Fibroblast of lung (primary cell): ENCODE measurements around the gene B3GALT5. TPM values are rescaled to one million over a fixed set of nuclear protein-coding genes. Genes with fewer than 3 reads are reported as not detected.
A peak's percentile ranks its signal among the peaks of the same experiment; 100 is the strongest.

Source experiments
- DNase-seq, 2 donors: peaks; one replicate each; pipeline versions ENCODE4 v3.0.0 to v3.0.0-alpha.2; 2010; ENCODE audit warnings: low read depth in 2 of 2
- H2AFZ ChIP-seq: 2 replicates; pipeline ENCODE4 v1.5.1; 2012; ENCODE audit warnings: low read length, control low read depth, inconsistent platforms
- H3K27ac ChIP-seq: 2 replicates; pipeline ENCODE4 v1.5.1; 2011; ENCODE audit warnings: low read length, control low read depth; ENCODE audit not compliant: insufficient read depth
- H3K27me3 ChIP-seq: 2 replicates; pipeline ENCODE4 v1.5.1; 2011; ENCODE audit warnings: mild to moderate bottlenecking, low read length; ENCODE audit not compliant: control insufficient read depth, insufficient read depth
- H3K36me3 ChIP-seq: 2 replicates; pipeline ENCODE4 v1.5.1; 2011; ENCODE audit warnings: low read length; ENCODE audit not compliant: control insufficient read depth, insufficient read depth
- H3K4me1 ChIP-seq: 2 replicates; pipeline ENCODE4 v1.5.1; 2011; ENCODE audit warnings: low read length; ENCODE audit not compliant: control insufficient read depth, insufficient read depth; ENCODE audit errors: extremely low read depth
- H3K4me2 ChIP-seq: 2 replicates; pipeline ENCODE4 v1.5.1; 2011; ENCODE audit warnings: low read length, control low read depth; ENCODE audit not compliant: insufficient read depth; ENCODE audit errors: extremely low read depth
- H3K4me3 ChIP-seq, 4 experiments: fragments of 200-600 bp in 1 of 4; sonication (generic) in 1 of 4; replicated peaks in 1 of 4; 2 replicates each; pipeline ENCODE4 v1.5.1; 2011 to 2016; ENCODE audit warnings: low read length in 4 of 4, low read depth in 3 of 4, mild to moderate bottlenecking in 3 of 4, control low read depth in 2 of 4, inconsistent platforms in 1 of 4, mixed read lengths in 1 of 4; ENCODE audit not compliant: insufficient read depth in 1 of 4; ENCODE audit errors: control extremely low read depth in 1 of 4
- H3K79me2 ChIP-seq: 2 replicates; pipeline ENCODE4 v1.5.1; 2012; ENCODE audit warnings: mild to moderate bottlenecking, low read length, inconsistent platforms; ENCODE audit not compliant: control insufficient read depth, insufficient read depth
- H3K9ac ChIP-seq: 2 replicates; pipeline ENCODE4 v1.5.1; 2011; ENCODE audit warnings: mild to moderate bottlenecking, low read length, control low read depth; ENCODE audit not compliant: insufficient read depth
- H3K9me3 ChIP-seq: 2 replicates; pipeline ENCODE4 v1.5.1; 2012; ENCODE audit warnings: low read depth, low read length; ENCODE audit not compliant: control insufficient read depth, insufficient read depth
- H4K20me1 ChIP-seq: 2 replicates; pipeline ENCODE4 v1.5.1; 2011; ENCODE audit warnings: low read length; ENCODE audit not compliant: control insufficient read depth, insufficient read depth; ENCODE audit errors: extremely low read depth
- EZH2 ChIP-seq: IDR thresholded peaks from 2 replicates; pipeline ENCODE4 v1.5.1; 2012; ENCODE audit warnings: low read length, control low read depth, mild to moderate bottlenecking; ENCODE audit errors: missing control alignments
- polyA plus RNA-seq, 2 donors: library from polyadenylated mRNA; depleted of rRNA in 1 of 2; stranded (reverse) in 1 of 2; unstranded in 1 of 2; fragments of >200 nt; gene quantifications; 2 replicates each; pipeline ENCODE4 v1.2.1, GENCODE V29; 2011 to 2012; ENCODE audit warnings: missing spikeins in 1 of 2
- total RNA-seq: library from RNA; depleted of rRNA; stranded (reverse); fragments of >200 nt; gene quantifications from 2 replicates; pipeline ENCODE4 v1.2.1, GENCODE V29; 2014
- TF ChIP-seq, protein P1 (sequence below), 2 donors: IDR thresholded peaks in 1 of 2; conservative IDR thresholded peaks in 1 of 2; 1 replicate in 1 of 2; 2 replicates in 1 of 2; pipeline ENCODE4 v1.5.1; 2011 to 2012; ENCODE audit warnings: low read length in 2 of 2, control low read depth in 1 of 2, inconsistent platforms in 1 of 2, low read depth in 1 of 2, mild to moderate bottlenecking in 1 of 2

B3GALT5 gene
- total and polyA plus RNA-seq, 2 donors (not counting 1 experiment from before 2014, with no cell fraction given) = under 0.01 TPM

DNA sequence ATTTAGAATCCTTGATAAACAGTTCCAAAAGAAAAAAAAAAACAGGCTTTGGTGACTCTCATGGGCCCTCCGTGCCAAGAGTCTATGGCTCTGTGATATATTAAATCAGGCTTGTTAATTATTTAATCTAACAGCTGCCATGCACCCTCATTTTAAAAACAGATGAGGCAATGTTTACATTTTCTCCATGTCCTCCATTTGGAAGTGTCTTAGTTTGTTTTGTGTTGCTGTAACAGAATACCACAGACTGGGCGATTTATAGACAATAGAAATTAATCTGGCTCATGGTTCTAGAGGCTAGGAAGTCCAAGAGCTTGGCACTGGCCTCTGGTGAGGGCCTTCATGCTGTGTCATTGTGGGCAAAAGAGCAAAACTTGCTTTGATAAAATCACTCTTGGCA lies 58.0 kb downstream of the B3GALT5 start:
- Histone ChIP-seq H3K4me2 (no peak overlapping the region), H3K9ac (no peak overlapping the region), H3K4me1 (no peaks in the 10 kb centered on the region), H3K79me2 (no peaks in the 10 kb centered on the region), H3K27ac (no peak overlapping the region), H2AFZ (no peak overlapping the region), H4K20me1 (no peaks in the 10 kb centered on the region), H3K36me3 (no peaks in the 10 kb centered on the region), H3K9me3 (no peaks in the 10 kb centered on the region), H3K4me3 (no peak overlapping the region), H3K27me3 (no peaks in the 10 kb centered on the region)
- TF ChIP-seq EZH2 = no peak
- TF ChIP-seq, protein P1, sequence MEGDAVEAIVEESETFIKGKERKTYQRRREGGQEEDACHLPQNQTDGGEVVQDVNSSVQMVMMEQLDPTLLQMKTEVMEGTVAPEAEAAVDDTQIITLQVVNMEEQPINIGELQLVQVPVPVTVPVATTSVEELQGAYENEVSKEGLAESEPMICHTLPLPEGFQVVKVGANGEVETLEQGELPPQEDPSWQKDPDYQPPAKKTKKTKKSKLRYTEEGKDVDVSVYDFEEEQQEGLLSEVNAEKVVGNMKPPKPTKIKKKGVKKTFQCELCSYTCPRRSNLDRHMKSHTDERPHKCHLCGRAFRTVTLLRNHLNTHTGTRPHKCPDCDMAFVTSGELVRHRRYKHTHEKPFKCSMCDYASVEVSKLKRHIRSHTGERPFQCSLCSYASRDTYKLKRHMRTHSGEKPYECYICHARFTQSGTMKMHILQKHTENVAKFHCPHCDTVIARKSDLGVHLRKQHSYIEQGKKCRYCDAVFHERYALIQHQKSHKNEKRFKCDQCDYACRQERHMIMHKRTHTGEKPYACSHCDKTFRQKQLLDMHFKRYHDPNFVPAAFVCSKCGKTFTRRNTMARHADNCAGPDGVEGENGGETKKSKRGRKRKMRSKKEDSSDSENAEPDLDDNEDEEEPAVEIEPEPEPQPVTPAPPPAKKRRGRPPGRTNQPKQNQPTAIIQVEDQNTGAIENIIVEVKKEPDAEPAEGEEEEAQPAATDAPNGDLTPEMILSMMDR (conservative IDR thresholded peaks at IDR 0.05 in 1 of 2, IDR thresholded peaks at IDR 0.05 in 1 of 2; ENCODE audit: low read depth in 1 of 2, low read length in 2 of 2) = no peak
- peak in 1 of 2 donors; percentile 21 for DNase-seq

DNA sequence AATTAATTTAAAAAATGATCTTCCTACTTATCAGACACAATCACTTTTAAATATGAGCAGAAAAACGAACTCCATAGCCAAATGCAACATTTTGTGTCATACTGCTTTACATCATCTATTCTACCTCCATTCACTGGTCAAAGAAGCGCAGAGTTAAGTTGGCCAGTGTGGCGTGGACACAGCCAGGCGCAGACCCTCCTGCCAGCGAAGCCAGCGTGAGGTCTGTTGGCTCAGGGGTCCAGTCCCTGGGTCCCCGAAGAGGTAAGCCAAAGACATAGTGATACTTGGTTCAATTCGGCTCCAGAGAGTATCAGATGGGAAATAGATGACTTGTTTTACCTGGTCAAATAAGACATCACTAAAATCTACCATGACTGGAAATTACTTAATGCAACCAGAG lies 59.2 kb downstream of the B3GALT5 start:
- H2AFZ ChIP-seq = no peak overlapping the region
- DNase-seq = no peak
- no peaks in the 10 kb centered on the region for H3K27me3 ChIP-seq
- no peaks in the 10 kb centered on the region for H4K20me1 ChIP-seq
- no peaks in the 10 kb centered on the region for H3K4me1 ChIP-seq
- H3K9ac ChIP-seq = no peak overlapping the region
- TF ChIP-seq, protein P1 (conservative IDR thresholded peaks at IDR 0.05 in 1 of 2, IDR thresholded peaks at IDR 0.05 in 1 of 2; ENCODE audit: low read depth in 1 of 2, low read length in 2 of 2) = no peak
- TF ChIP-seq EZH2 = no peak
- no peak overlapping the region for H3K4me3 ChIP-seq
- no peaks in the 10 kb centered on the region for H3K36me3 ChIP-seq
- no peak overlapping the region for H3K27ac ChIP-seq
- no peak overlapping the region for H3K4me2 ChIP-seq
- no peaks in the 10 kb centered on the region for H3K9me3 ChIP-seq
- H3K79me2 ChIP-seq = no peaks in the 10 kb centered on the region

DNA sequence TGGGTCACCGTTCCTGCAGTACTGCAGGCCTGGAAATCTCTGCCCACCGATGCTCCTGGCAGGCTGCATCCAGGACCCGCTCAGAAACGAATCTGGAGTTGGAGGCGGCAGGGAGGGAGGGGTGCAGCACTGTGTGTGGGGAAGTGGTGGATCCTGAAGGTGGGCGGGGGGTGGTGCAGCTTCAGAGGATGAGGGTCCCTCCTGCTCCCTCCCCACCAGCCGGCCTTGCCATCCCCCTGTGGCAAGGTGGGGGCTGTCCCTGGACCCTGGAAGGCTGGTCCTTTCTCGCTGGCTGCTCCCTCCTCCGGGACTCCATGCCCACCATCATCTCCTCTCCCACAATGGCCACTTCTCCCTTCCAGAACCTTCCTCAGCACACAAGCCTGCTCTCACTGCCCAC lies 60.4 kb downstream of the B3GALT5 start:
- no peak overlapping the region for H3K27ac ChIP-seq
- H4K20me1 ChIP-seq = no peaks in the 10 kb centered on the region
- H3K4me3 ChIP-seq = no peak overlapping the region
- no peaks in the 10 kb centered on the region for H3K36me3 ChIP-seq
- H2AFZ ChIP-seq = no peak overlapping the region
- no peaks in the 10 kb centered on the region for H3K79me2 ChIP-seq
- no peak for DNase-seq
- H3K27me3 ChIP-seq = no peaks in the 10 kb centered on the region
- TF ChIP-seq, protein P1 (conservative IDR thresholded peaks at IDR 0.05 in 1 of 2, IDR thresholded peaks at IDR 0.05 in 1 of 2; ENCODE audit: low read depth in 1 of 2, low read length in 2 of 2) = no peak
- no peak for TF ChIP-seq EZH2
- no peak overlapping the region for H3K4me2 ChIP-seq
- H3K9me3 ChIP-seq = no peaks in the 10 kb centered on the region
- no peaks in the 10 kb centered on the region for H3K4me1 ChIP-seq
- no peak overlapping the region for H3K9ac ChIP-seq
